Measurements from ENCODE around the gene THRAP3.

Gene THRAP3

DNA sequence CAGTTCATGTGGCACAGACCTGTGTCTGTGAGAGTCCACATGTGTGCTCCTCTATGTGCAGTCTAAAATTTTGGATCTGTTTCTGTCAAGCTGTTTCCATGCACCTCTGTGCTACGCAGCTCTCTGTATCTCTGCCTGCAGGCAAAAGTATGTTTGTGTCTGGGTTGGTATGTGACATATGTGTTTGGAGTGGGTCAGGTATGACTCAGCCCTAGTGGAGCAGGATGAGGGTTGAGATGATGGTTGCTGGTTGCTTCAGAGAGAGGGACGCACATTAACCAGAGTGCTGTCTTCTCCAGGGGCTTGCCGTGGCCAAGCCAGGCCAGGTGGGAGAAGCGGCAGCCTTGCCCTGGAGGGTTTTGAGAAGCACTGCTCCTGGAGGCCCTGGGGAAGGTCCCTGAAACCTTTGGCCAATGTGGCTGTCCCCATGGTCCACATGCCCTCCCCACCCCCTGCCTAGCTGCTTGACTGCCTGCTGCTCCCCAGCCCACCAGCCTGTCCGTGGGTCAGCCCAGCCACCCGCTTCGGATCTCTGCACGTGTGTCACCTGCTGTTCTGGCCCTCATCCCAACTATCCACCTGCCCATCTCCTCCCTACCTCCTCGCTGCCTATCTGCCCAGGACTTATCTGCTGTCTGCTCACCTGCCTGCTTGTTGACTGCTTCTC lies 103.3 kb downstream of the THRAP3 start:
- TF ChIP-seq ZNF274 (IDR thresholded peaks at IDR 0.05; ENCODE audit: low read depth, low read length): no peak
- H3K4me3 ChIP-seq (ENCODE audit: low read length): no peak overlapping the region

DNA sequence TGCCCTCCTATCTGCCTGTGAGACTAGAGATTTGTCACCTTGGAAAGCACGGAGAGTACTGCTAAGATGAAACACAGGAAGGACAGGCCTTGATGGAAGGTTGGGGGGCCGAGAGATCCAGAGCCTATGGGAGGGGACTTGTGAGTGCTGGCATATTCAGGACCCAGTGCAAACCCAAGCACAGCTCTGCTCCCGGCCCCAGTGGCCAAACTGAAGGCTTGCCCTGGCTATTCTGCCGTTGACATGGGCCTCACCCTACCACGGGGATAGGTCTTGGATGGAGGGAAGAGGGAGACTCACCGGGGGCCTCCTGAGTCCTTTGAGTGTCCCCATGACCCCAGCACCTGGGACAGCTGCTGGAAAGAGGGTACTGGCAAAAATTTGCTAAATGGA lies 103.8 kb downstream of the THRAP3 start:
- TF ChIP-seq ZNF274 (IDR thresholded peaks at IDR 0.05; ENCODE audit: low read depth, low read length): no peak

DNA sequence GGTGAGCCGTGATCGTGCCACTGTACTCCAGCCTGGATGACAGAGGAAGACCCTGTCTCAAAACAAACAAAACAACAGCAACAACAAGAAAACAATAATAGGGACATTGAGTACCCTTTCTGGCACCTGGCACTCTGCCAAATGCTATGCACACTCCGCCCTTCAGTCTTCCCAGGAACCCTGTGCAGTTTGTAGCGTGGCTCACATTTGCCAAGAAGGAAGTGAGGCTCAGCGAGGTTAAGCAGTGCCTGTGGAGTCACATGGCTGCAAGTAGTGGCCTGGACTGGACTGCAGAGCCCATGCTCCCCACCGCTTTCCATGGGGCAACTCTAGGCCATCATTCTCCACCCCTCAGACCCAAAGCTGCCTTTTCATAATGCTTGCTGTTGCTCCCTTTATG lies 104.5 kb downstream of the THRAP3 start:
- no peak overlapping the region for H3K4me3 ChIP-seq (ENCODE audit: low read length)
- TF ChIP-seq ZNF274 (IDR thresholded peaks at IDR 0.05; ENCODE audit: low read depth, low read length): no peak

More for the DNA sequence above, 103.8 kb downstream of the THRAP3 start:
- H3K4me3 ChIP-seq (ENCODE audit: low read length): no peak overlapping the region

DNA sequence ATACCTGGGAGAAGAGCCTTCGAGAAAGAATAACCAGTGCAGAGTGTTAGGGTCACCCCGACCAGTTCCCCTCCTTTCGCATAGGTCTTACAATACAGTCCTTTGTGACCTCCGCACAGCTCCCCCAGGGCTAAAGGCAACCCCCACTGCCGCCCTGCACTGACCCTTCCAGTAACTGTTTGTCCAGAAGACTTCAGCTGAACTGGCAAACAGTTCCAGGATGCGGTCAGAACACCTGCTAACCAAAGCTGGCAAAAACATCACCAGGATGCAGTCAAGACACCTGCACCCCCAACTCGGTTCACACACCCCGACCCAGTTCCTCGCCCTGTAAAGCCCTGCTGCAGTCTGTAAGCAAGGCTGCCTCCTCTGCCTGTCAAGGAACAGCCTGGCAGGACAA lies 105.6 kb downstream of the THRAP3 start:
- no peak for TF ChIP-seq ZNF274 (IDR thresholded peaks at IDR 0.05; ENCODE audit: low read depth, low read length)
- no peak overlapping the region for H3K4me3 ChIP-seq (ENCODE audit: low read length)

DNA sequence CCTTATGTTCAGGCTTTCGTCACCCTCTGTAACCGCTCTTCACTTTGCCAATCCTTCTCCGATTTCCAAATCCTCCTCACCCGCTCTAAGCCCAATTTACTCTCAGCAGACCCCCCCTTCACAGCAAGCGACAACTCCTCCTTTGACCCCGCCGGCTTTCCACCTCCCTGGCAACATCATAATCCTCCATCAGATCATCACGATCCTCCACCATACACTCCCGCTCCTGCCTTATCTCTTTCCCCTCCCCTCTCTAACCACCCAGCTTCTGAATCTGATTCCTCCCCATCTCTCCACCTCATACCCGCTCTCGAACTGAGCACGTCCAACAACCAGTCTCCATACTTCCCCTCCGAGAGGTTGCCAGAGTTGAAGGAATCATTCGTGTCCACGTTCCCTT lies 106.7 kb downstream of the THRAP3 start:
- no peak overlapping the region for H3K4me3 ChIP-seq (ENCODE audit: low read length)
- TF ChIP-seq ZNF274 (IDR thresholded peaks at IDR 0.05; ENCODE audit: low read depth, low read length): no peak

DNA sequence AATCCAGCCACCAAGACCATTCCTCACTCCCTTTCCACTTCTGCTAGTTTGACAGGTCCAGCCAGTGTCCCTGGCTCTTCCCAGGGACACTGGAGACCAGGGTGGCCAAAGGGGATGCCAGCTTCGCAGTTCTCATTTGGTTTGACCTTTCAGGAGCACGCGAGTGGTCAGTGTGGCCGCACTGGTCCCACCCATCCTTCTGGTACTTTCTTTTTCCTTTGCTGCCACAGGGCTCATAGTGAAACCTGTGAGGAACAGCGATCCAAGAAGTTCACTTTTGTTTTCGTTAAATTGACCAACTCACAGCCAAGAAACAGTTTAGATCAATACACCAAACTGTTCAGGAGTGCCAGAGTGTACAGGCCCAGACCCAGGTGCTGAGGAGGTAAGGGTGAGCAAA lies 113.6 kb downstream of the THRAP3 start:
- no peak overlapping the region for H3K4me3 ChIP-seq (ENCODE audit: low read length)
- no peak for TF ChIP-seq ZNF274 (IDR thresholded peaks at IDR 0.05; ENCODE audit: low read depth, low read length)

DNA sequence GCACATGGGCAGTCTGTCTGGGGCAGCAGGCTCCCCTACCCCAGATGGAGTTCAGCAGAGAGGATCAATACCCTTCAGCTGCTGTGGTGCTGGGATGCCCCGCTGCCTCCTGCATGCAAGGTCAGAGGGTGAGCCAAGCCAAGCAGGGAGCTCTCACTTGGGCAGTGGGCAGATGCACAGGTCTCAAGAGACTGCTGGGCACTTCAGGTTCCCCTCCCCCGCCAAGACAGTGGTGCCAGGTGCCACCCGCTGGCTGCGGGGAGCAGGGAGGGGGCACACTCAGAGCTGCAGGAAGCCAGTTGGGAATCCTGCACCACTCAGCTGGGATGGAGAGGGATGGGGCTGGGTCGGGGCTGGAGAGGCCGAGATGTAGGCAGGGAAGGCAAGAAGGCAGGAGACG lies 115.0 kb downstream of the THRAP3 start:
- no peak overlapping the region for H3K4me3 ChIP-seq (ENCODE audit: low read length)
- TF ChIP-seq ZNF274 (IDR thresholded peaks at IDR 0.05; ENCODE audit: low read depth, low read length): no peak

DNA sequence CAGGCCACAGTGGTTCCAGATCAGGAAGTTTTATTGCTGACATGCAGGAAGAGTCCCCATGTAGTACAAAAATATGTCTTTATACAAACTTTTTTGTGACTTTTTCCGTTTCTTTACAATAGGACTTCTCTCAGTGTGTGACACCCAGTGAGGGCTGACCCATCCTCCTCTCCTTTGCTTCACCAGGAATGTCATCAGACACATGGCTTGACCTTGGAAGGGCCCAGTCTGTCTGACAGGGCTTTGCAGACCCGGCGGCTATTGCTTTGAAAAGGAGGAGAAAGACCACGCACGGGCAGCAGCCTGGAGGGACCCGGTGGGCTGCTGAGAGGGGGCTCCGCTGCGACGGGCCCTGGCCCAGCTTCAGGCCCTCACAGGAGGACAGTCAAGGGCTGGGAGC lies 115.4 kb downstream of the THRAP3 start:
- TF ChIP-seq ZNF274 (IDR thresholded peaks at IDR 0.05; ENCODE audit: low read depth, low read length): no peak
- H3K4me3 ChIP-seq (ENCODE audit: low read length): no peak overlapping the region

DNA sequence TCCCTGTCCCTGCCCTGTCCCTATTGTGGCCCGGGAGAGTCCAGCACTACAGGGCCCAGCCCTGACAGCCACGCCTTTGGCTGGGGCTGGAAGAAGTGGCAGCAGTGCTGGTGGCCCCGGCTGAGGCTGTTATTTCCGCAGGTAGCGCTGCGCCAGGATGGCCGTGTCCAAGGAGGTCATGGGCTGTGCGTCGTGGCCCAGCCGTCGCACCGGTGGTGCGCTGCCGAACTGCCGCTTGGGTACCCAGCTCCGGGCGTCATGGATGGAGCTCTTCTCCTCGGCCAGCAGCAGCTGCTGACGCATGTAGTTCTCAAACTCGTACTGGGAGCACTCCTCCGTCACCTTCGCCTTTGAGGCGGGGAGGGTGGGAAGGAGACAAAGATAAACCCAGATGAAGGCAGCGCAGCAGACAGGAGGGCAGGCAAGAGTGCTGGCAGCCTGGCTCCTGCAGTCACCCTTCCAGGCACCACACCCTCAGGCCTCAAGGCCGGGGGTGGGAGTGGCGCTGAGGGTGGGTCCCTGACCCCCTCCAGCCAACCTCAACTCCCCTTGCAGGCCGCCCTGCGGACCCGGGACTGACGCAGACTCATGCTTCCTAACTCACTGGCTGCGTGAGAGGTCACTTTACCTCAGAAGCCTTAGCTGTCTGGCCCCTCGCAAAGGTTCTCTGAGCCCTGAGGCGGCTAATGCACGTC lies 117.5 kb downstream of the THRAP3 start:
- no peak for TF ChIP-seq ZNF274 (IDR thresholded peaks at IDR 0.05; ENCODE audit: low read depth, low read length)
- H3K4me3 ChIP-seq (ENCODE audit: low read length): no peak overlapping the region

DNA sequence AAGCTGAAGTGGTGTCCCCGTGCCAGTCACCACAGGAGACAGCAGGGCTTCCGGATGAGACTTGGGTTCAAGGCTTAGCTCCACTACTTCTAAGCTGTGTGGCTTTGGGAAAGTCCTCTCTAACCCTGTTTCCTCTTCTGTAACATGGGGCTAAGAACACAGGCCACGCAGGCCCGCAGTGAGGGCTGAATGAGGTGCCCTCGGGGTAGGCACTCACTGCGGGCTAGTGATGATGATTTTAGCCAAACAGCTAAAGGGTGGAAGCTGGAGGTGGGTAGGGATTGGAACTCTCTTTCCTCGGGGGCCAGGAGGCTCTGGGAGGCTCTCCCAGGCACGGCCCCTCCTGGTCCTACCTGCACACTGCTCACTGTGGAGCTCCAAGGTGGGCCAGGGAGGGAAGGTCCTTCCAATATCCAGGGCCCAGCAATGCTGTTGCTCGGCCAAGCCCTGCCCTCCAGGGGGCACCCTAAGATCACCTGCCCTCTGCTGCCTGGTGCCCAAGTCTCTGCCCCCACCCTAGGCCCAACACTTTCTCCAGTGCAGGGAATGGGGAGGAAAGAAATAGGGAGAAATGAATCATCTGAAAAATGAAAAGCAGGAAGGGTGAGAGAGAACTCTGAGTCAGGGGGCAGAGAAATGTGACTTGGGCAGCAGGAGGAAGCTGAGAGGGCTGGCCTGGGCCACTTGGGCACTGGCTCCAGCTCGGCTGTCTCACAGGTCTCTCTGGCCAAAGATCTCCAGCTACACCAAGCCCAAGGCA lies 118.4 kb downstream of the THRAP3 start:
- no peak for TF ChIP-seq ZNF274 (IDR thresholded peaks at IDR 0.05; ENCODE audit: low read depth, low read length)
- H3K4me3 ChIP-seq (ENCODE audit: low read length): no peak overlapping the region

DNA sequence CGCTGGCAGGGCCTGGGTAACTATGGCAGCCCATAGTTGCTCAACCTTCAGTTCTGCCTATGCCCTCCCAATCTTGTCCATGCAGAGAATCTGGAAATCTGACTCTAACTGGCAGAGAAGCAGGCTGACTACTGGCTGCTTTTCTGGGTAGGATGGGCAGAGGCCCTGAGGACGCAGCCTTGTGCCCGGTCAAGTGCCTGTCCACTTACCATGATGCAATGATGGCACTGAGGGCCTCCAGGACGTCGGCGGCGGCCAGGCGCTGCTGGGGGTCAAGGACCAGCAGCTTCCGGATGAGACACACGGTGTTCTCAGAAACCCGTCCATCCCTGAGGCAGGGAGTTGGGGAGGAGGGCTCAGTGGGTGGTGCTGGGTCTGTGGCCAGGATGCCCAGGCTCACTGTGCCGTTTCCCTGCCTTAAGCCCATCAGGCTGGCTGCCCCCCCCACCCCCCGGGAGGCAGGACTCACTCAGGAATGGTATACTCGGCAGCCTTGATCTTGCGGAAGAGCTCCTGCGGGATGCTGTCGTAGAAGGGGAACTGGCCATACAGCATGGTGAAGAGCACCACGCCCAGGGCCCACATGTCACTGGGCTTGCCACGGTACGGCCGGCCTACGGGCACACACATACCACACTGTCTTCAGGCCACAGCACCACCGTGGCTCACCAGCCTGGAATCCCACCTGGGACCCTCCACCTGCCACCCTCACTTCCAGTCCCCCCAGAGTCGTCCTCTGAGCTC lies 119.6 kb downstream of the THRAP3 start:
- H3K4me3 ChIP-seq (ENCODE audit: low read length): no peak overlapping the region
- TF ChIP-seq ZNF274 (IDR thresholded peaks at IDR 0.05; ENCODE audit: low read depth, low read length): no peak

DNA sequence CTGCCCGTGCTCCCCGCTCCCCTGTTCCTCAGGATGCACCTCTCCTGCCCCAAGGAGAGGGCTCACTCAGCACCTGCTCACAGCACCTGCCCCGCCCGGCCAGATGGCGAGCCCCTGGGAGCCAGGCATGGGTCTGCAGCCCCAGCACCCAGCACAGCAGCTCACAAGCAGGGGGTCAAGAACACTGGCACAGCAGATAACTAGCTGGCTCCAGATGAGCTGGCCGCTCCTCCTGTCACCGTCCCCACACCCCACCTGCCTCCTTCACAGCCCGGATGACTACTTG lies 120.1 kb downstream of the THRAP3 start:
- H3K4me3 ChIP-seq (ENCODE audit: low read length): no peak overlapping the region

DNA sequence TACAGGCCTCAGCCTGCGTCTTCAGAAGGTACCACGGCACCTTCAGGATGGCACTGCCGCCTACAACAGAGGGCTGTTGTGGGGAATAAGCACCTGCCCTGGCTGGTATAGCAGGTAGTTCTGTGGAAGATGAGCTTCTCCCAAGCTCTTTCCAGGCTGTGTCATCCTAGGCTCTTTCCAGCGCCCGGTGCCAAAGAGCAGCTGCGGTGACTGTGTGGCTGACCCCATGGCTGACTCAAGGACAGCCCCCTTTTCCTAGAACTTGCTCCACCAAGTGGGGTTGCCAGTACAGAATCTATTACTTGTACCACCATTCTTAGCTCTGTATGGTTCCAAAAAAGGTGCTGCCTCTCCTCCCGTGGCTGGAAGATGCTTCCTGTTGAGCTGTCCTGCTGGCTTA lies 121.1 kb downstream of the THRAP3 start:
- H3K4me3 ChIP-seq (ENCODE audit: low read length): no peak overlapping the region
- no peak for TF ChIP-seq ZNF274 (IDR thresholded peaks at IDR 0.05; ENCODE audit: low read depth, low read length)

More for the DNA sequence above, 120.1 kb downstream of the THRAP3 start:
- no peak for TF ChIP-seq ZNF274 (IDR thresholded peaks at IDR 0.05; ENCODE audit: low read depth, low read length)

DNA sequence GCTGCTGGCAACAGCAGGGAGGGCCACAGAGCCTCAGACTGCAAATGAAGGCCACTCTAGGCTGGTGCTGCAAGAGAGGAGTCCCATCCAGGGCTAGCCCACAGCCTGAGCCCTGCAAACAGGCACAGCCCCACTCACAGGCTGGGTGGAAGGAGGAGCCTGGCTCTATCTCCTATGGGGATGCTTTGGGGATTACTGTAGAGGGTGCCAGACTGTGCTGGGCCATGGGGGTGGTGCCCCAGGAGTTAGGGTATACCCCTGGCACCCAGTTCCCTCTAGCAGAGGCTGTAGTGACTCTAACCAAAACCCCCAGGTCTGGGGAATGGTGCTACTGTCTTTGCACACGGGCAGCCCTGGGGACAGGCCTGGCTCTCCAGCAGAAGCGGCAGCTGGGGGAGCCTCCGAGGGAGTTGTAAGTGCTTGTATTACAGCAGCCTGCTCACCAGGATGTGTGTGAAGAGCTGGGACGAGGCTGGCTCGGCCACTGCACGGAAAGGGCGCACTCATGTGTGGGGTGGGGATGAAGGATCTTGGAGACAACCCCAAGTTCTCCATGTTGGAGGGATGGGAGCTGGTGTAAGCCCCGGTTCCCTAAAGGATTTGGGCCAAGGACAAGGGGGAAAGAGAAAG lies 122.6 kb downstream of the THRAP3 start:
- H3K4me3 ChIP-seq (ENCODE audit: low read length): no peak overlapping the region
- no peak for TF ChIP-seq ZNF274 (IDR thresholded peaks at IDR 0.05; ENCODE audit: low read depth, low read length)

All from GM08714 (cell line).